K562 (cell line): ENCODE measurements around the gene CCDC90B. TPM values are rescaled to one million over a fixed set of nuclear protein-coding genes. Genes with fewer than 3 reads are reported as not detected.
A peak's percentile ranks its signal among the peaks of the same experiment; 100 is the strongest.

Experiments used
- CBX2 ChIP-seq: fragments of 200-600 bp; sonication (generic); IDR thresholded peaks from one replicate; pipeline ENCODE4 v1.6.1; 2012; ENCODE audit warnings: mild to moderate bottlenecking, low read length, inconsistent platforms; ENCODE audit not compliant: insufficient read depth, poor library complexity, severe bottlenecking
- CHD7 ChIP-seq: fragments of 200-600 bp; sonication (generic); IDR thresholded peaks from one replicate; pipeline ENCODE4 v1.6.1; 2012; ENCODE audit warnings: mild to moderate bottlenecking, low read depth, low read length, inconsistent platforms
- NCOA4 ChIP-seq: fragments of 450-650 bp; IDR thresholded peaks from 2 replicates; pipeline ENCODE4 v1.6.1; 2018; ENCODE audit warnings: mild to moderate bottlenecking; ENCODE audit not compliant: partially characterized antibody
- NR3C1 ChIP-seq: sonication (generic); formaldehyde crosslinking; IDR thresholded peaks from 2 replicates; pipeline ENCODE4 v1.8.1; 2022; ENCODE audit warnings: missing genetic modification reagents
- POLR2AphosphoS2 ChIP-seq: IDR thresholded peaks from 2 replicates; pipeline ENCODE4 v1.6.1; 2012; ENCODE audit warnings: low read length, improper control_type of control experiment
- RBM39 ChIP-seq: fragments of 200-400 bp; formaldehyde crosslinking; optimal IDR thresholded peaks from 2 replicates; pipeline ENCODE3; 2018; ENCODE audit warnings: low read depth, low read length
- XRCC3 ChIP-seq: fragments of 450-650 bp; IDR thresholded peaks from 2 replicates; pipeline ENCODE4 v1.6.1; 2017; ENCODE audit warnings: mild to moderate bottlenecking, moderate library complexity
- ZBTB9 ChIP-seq: fragments of 450-650 bp; formaldehyde crosslinking; IDR thresholded peaks from 2 replicates; pipeline ENCODE4 v1.4.0; 2020; ENCODE audit warnings: mild to moderate bottlenecking, moderate library complexity
- ZNF354B ChIP-seq: fragments of 250-450 bp; sonication (Bioruptor Pico); IDR thresholded peaks from 2 replicates; pipeline ENCODE4 v1.4.0; 2020
- polyA plus RNA-seq, 8 experiments: library from polyadenylated mRNA; depleted of rRNA in 4 of 8; stranded (reverse) in 5 of 8; unstranded in 3 of 8; fragments of >200 nt; fragmentation: Nextera tagmentation in 2 of 8; fragmentation: Illumina TruSeq in 1 of 8; extraction: Ambion mirVana in 2 of 8; extraction: Trizol in 1 of 8; gene quantifications; 2 replicates each; pipeline versions ENCODE4 v1.2.1 to v1.2.3, GENCODE V29; 2011 to 2014; ENCODE audit warnings: inconsistent platforms in 1 of 8, missing spikeins in 1 of 8
- total RNA-seq, 7 experiments: library from RNA; depleted of rRNA in 6 of 7; stranded (reverse); fragments of >200 nt in 6 of 7; fragmentation: Illumina TruSeq in 2 of 7; extraction: Trizol in 2 of 7; gene quantifications; 2 replicates each; pipeline versions ENCODE4 v1.2.1 to v1.2.3, GENCODE V29; 2011 to 2021; ENCODE audit warnings: low replicate concordance in 1 of 7
- TF ChIP-seq, protein P1 (sequence below): fragments of 250-450 bp; sonication (Bioruptor Pico); IDR thresholded peaks from 2 replicates; pipeline ENCODE4 v1.8.0; 2021; ENCODE audit warnings: mild to moderate bottlenecking, moderate library complexity
- TF ChIP-seq, protein P2 (sequence below): fragments of 450-650 bp; formaldehyde crosslinking; IDR thresholded peaks from 2 replicates; pipeline ENCODE4 v1.4.0; 2022; ENCODE audit warnings: missing genetic modification characterization
- TF ChIP-seq, protein P3 (sequence below): sonication (generic); IDR thresholded peaks from 2 replicates; pipeline ENCODE4 v1.6.1; 2016

Gene CCDC90B
- total and polyA plus RNA-seq, 9 of the 15 experiments (the other 6 are each of a cell fraction or from before 2014, with no cell fraction given), result 26.6 to 63.6 (median 51.8) TPM

DNA sequence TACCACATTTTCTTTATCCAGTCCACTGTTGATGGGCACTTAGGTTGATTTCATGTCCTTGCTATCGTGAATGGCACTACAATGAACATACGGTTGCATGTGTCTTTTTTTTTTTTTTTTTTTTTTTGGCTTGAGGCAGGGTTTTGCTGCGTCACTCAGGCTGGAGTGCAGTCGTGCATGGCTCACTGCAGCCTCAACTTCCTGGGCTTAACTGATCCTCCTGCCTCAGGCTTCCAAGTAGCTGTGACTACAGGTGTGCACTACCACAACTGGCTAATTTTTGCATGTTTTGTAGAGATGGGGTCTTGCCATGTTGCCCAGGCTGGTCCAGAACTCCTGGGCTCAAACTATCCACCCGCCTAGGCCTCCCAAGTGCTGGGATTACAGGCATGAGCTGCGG, 1.5 kb upstream of the CCDC90B start (continued):
- TF ChIP-seq, protein P1, sequence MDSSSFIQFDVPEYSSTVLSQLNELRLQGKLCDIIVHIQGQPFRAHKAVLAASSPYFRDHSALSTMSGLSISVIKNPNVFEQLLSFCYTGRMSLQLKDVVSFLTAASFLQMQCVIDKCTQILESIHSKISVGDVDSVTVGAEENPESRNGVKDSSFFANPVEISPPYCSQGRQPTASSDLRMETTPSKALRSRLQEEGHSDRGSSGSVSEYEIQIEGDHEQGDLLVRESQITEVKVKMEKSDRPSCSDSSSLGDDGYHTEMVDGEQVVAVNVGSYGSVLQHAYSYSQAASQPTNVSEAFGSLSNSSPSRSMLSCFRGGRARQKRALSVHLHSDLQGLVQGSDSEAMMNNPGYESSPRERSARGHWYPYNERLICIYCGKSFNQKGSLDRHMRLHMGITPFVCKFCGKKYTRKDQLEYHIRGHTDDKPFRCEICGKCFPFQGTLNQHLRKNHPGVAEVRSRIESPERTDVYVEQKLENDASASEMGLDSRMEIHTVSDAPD, result no peak
- no peak for TF ChIP-seq CHD7
- TF ChIP-seq, protein P2, sequence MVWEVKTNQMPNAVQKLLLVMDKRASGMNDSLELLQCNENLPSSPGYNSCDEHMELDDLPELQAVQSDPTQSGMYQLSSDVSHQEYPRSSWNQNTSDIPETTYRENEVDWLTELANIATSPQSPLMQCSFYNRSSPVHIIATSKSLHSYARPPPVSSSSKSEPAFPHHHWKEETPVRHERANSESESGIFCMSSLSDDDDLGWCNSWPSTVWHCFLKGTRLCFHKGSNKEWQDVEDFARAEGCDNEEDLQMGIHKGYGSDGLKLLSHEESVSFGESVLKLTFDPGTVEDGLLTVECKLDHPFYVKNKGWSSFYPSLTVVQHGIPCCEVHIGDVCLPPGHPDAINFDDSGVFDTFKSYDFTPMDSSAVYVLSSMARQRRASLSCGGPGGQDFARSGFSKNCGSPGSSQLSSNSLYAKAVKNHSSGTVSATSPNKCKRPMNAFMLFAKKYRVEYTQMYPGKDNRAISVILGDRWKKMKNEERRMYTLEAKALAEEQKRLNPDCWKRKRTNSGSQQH, result no peak
- TF ChIP-seq CBX2, result no peak
- TF ChIP-seq RBM39, result no peak
- no peak for TF ChIP-seq NR3C1 (CRISPR knock-in tag)
- no peak for TF ChIP-seq XRCC3
- TF ChIP-seq ZNF354B (CRISPR knock-in tag), result no peak
- no peak for TF ChIP-seq NCOA4
- TF ChIP-seq POLR2AphosphoS2, result no peak
- 0 out of 2 replicates have a peak, but pooled peaks have one; percentile 25 for TF ChIP-seq ZBTB9 (CRISPR knock-in tag)
- TF ChIP-seq, protein P3, sequence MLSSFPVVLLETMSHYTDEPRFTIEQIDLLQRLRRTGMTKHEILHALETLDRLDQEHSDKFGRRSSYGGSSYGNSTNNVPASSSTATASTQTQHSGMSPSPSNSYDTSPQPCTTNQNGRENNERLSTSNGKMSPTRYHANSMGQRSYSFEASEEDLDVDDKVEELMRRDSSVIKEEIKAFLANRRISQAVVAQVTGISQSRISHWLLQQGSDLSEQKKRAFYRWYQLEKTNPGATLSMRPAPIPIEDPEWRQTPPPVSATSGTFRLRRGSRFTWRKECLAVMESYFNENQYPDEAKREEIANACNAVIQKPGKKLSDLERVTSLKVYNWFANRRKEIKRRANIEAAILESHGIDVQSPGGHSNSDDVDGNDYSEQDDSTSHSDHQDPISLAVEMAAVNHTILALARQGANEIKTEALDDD, result no peak
